Central memory CD8-positive, alpha-beta T cell (primary cell): ENCODE results near the gene RAB40A.

Experiments used
- ATAC-seq: fragments of 150-1000 bp; cut with Tn5 transposase; replicated peaks from 2 replicates; pipeline ENCODE4 v1.10.0; 2022; ENCODE audit warnings: mild to moderate bottlenecking, moderate FRiP score, moderate number of reproducible peaks; ENCODE audit not compliant: poor library complexity, severe bottlenecking; ENCODE audit errors: extremely low read depth
- DNase-seq, 2 donors: peaks; one replicate each; pipeline ENCODE4 v3.0.0; 2021; ENCODE audit warnings: low spot score in 2 of 2
- H3K27ac Mint-ChIP-seq: one replicate; pipeline ENCODE4 v1.8.0; 2022; ENCODE audit warnings: low read depth, mild to moderate bottlenecking, moderate library complexity, mixed read lengths
- H3K27me3 Mint-ChIP-seq: one replicate; pipeline ENCODE4 v1.8.0; 2022; ENCODE audit warnings: mixed read lengths
- H3K36me3 Mint-ChIP-seq: one replicate; pipeline ENCODE4 v1.8.0; 2022; ENCODE audit warnings: mild to moderate bottlenecking, moderate library complexity, mixed read lengths; ENCODE audit not compliant: insufficient read depth
- H3K4me1 Mint-ChIP-seq: one replicate; pipeline ENCODE4 v1.8.0; 2022; ENCODE audit warnings: mixed read lengths
- H3K4me3 Mint-ChIP-seq: one replicate; pipeline ENCODE4 v1.8.0; 2022; ENCODE audit warnings: mild to moderate bottlenecking, moderate library complexity, mixed read lengths
- H3K9me3 Mint-ChIP-seq: one replicate; pipeline ENCODE4 v1.8.0; 2022; ENCODE audit warnings: mixed read lengths

Gene RAB40A

GRCh38 chrX:103538728-103539127, 19.4 kb upstream of the RAB40A start:
- H3K27me3 Mint-ChIP-seq = peaks cover 12% of the 10 kb centered on the region
- H3K4me1 Mint-ChIP-seq = peaks cover 2% of the 10 kb centered on the region
- no peak overlapping the region for H3K27ac Mint-ChIP-seq
- H3K9me3 Mint-ChIP-seq = no peaks in the 10 kb centered on the region
- no peak for ATAC-seq
- peaks cover 2% of the 10 kb centered on the region for H3K36me3 Mint-ChIP-seq
- H3K4me3 Mint-ChIP-seq = no peak overlapping the region
- no peak for DNase-seq

GRCh38 chrX:103537871-103538387, 18.6 kb upstream of the RAB40A start:
- H3K27ac Mint-ChIP-seq = no peak overlapping the region
- no peak overlapping the region for H3K4me3 Mint-ChIP-seq
- ATAC-seq = no peak
- peaks cover 6% of the 10 kb centered on the region for H3K4me1 Mint-ChIP-seq
- H3K36me3 Mint-ChIP-seq = peaks cover 4% of the 10 kb centered on the region
- DNase-seq = no peak
- no peaks in the 10 kb centered on the region for H3K9me3 Mint-ChIP-seq
- peaks cover 16% of the 10 kb centered on the region for H3K27me3 Mint-ChIP-seq

GRCh38 chrX:103536732-103537131, 17.4 kb upstream of the RAB40A start:
- H3K27ac Mint-ChIP-seq = no peak overlapping the region
- no peak for DNase-seq
- H3K36me3 Mint-ChIP-seq = peaks cover 4% of the 10 kb centered on the region
- H3K9me3 Mint-ChIP-seq = no peaks in the 10 kb centered on the region
- no peak for ATAC-seq
- peaks cover 8% of the 10 kb centered on the region for H3K27me3 Mint-ChIP-seq
- peaks cover 6% of the 10 kb centered on the region for H3K4me1 Mint-ChIP-seq
- no peak overlapping the region for H3K4me3 Mint-ChIP-seq

GRCh38 chrX:103536071-103536470, 16.8 kb upstream of the RAB40A start:
- ATAC-seq = no peak
- no peak overlapping the region for H3K4me3 Mint-ChIP-seq
- peaks cover 8% of the 10 kb centered on the region for H3K27me3 Mint-ChIP-seq

GRCh38 chrX:103535206-103535605, 15.9 kb upstream of the RAB40A start:
- H3K27ac Mint-ChIP-seq = no peak overlapping the region
- peaks cover 3% of the 10 kb centered on the region for H3K36me3 Mint-ChIP-seq
- H3K4me3 Mint-ChIP-seq = no peak overlapping the region
- H3K4me1 Mint-ChIP-seq = peaks cover 6% of the 10 kb centered on the region
- DNase-seq = no peak
- no peaks in the 10 kb centered on the region for H3K9me3 Mint-ChIP-seq
- no peak for ATAC-seq
- H3K27me3 Mint-ChIP-seq = peaks cover 8% of the 10 kb centered on the region

More at GRCh38 chrX:103536071-103536470, 16.8 kb upstream of the RAB40A start:
- H3K27ac Mint-ChIP-seq = no peak overlapping the region
- no peak for DNase-seq
- H3K4me1 Mint-ChIP-seq = peaks cover 6% of the 10 kb centered on the region
- H3K9me3 Mint-ChIP-seq = no peaks in the 10 kb centered on the region
- H3K36me3 Mint-ChIP-seq = peaks cover 4% of the 10 kb centered on the region

- DNase-seq = peak; percentile 40 to 51
- Mint-ChIP-seq H3K4me3 (no peak overlapping the region), H3K9me3 (no peaks in the 10 kb centered on the region), H3K27me3 (peaks cover 8% of the 10 kb centered on the region), H3K36me3 (peaks cover 2% of the 10 kb centered on the region), H3K4me1 (peaks cover 6% of the 10 kb centered on the region), H3K27ac (no peak overlapping the region)
- no peak for ATAC-seq
These were observed 14.4 kb upstream of the RAB40A start for GRCh38 chrX:103533511-103534216.

- H3K27me3 Mint-ChIP-seq = peaks cover 8% of the 10 kb centered on the region
- H3K4me1 Mint-ChIP-seq = peaks cover 6% of the 10 kb centered on the region
- DNase-seq = no peak
- H3K27ac Mint-ChIP-seq = no peak overlapping the region
- peaks cover 2% of the 10 kb centered on the region for H3K36me3 Mint-ChIP-seq
- H3K9me3 Mint-ChIP-seq = no peaks in the 10 kb centered on the region
- no peak overlapping the region for H3K4me3 Mint-ChIP-seq
- ATAC-seq = no peak
These were observed 11.7 kb upstream of the RAB40A start for GRCh38 chrX:103531002-103531401.

- Mint-ChIP-seq H3K27ac (no peak overlapping the region), H3K4me3 (no peak overlapping the region), H3K4me1 (peaks cover 6% of the 10 kb centered on the region), H3K27me3 (peaks cover 8% of the 10 kb centered on the region), H3K9me3 (no peaks in the 10 kb centered on the region), H3K36me3 (peaks cover 2% of the 10 kb centered on the region)
- DNase-seq (no peak), ATAC-seq (no peak)
These were observed 11.3 kb upstream of the RAB40A start for GRCh38 chrX:103530545-103530944.

- peaks cover 2% of the 10 kb centered on the region for H3K36me3 Mint-ChIP-seq
- no peak overlapping the region for H3K4me3 Mint-ChIP-seq
- no peak for DNase-seq
- no peaks in the 10 kb centered on the region for H3K9me3 Mint-ChIP-seq
- peaks cover 6% of the 10 kb centered on the region for H3K4me1 Mint-ChIP-seq
- H3K27ac Mint-ChIP-seq = no peak overlapping the region
- no peak for ATAC-seq
- H3K27me3 Mint-ChIP-seq = peaks cover 8% of the 10 kb centered on the region
These were observed 10.3 kb upstream of the RAB40A start for GRCh38 chrX:103529550-103529949.

- Mint-ChIP-seq H3K9me3 (no peaks in the 10 kb centered on the region), H3K4me1 (no peaks in the 10 kb centered on the region), H3K4me3 (no peak overlapping the region), H3K36me3 (no peaks in the 10 kb centered on the region), H3K27me3 (no peaks in the 10 kb centered on the region), H3K27ac (no peak overlapping the region)
- DNase-seq (no peak), ATAC-seq (no peak)
These were observed 5.5 kb upstream of the RAB40A start for GRCh38 chrX:103524747-103525146.

GRCh38 chrX:103523605-103524004, 4.3 kb upstream of the RAB40A start:
- Mint-ChIP-seq H3K4me1 (no peaks in the 10 kb centered on the region), H3K27ac (no peak overlapping the region), H3K36me3 (no peaks in the 10 kb centered on the region), H3K4me3 (no peak overlapping the region), H3K27me3 (no peaks in the 10 kb centered on the region), H3K9me3 (no peaks in the 10 kb centered on the region)
- DNase-seq (no peak), ATAC-seq (no peak)

GRCh38 chrX:103520386-103520785, 1.1 kb upstream of the RAB40A start:
- H3K4me1 Mint-ChIP-seq = no peaks in the 10 kb centered on the region
- H3K4me3 Mint-ChIP-seq = no peak overlapping the region
- ATAC-seq (no peak), DNase-seq (no peak)
- no peak overlapping the region for H3K27ac Mint-ChIP-seq
- H3K27me3 Mint-ChIP-seq = no peaks in the 10 kb centered on the region
- peaks cover 2% of the 10 kb centered on the region for H3K36me3 Mint-ChIP-seq
- no peaks in the 10 kb centered on the region for H3K9me3 Mint-ChIP-seq

- Mint-ChIP-seq H3K9me3 (no peaks in the 10 kb centered on the region), H3K4me3 (no peak overlapping the region), H3K4me1 (no peaks in the 10 kb centered on the region), H3K27ac (no peak overlapping the region), H3K27me3 (no peaks in the 10 kb centered on the region), H3K36me3 (peaks cover 2% of the 10 kb centered on the region)
- ATAC-seq (no peak), DNase-seq (no peak)
These were observed 718 bp downstream of the RAB40A start for GRCh38 chrX:103518571-103518970.
